PC-9 (cell line): ENCODE measurements around the gene MAK. TPM values are rescaled to one million over a fixed set of nuclear protein-coding genes. Genes with fewer than 3 reads are reported as not detected.

Source experiments
- BruUV-seq: library from RNA; stranded (reverse); fragments of 400-500 nt; replicated peaks from 2 replicates; lab custom pipeline; 2021; lab: Mats Ljungman, UMichigan
- CTCF ChIA-PET: fragments of 300-600 bp; sonication (Branson Sonifier 250); formaldehyde crosslinking; loops from one replicate; lab custom pipeline; 2022; ENCODE audit warnings: antibody characterized with exemption; lab: Charles Lee
- POLR2A ChIA-PET: fragments of 300-600 bp; sonication (Branson Sonifier 250); formaldehyde crosslinking; loops from one replicate; lab custom pipeline; 2022; ENCODE audit warnings: antibody characterized with exemption; ENCODE audit not compliant: unreplicated experiment; lab: Charles Lee
- DNase-seq, 2 experiments: peaks; one replicate each; pipeline versions ENCODE4 v3.0.0 to v3.0.0-alpha.2; 2015 to 2022; ENCODE audit warnings: mixed read lengths in 1 of 2
- H2AFZ ChIP-seq: fragments of 200-600 bp; sonication (generic); 2 replicates; pipeline ENCODE4 v1.8.1; 2017; ENCODE audit warnings: antibody characterized with exemption
- H3F3A ChIP-seq: fragments of 200-600 bp; sonication (generic); 2 replicates; pipeline ENCODE4 v1.8.1; 2017; ENCODE audit warnings: antibody characterized with exemption, mild to moderate bottlenecking, low read depth; ENCODE audit not compliant: insufficient read depth
- H3K27ac ChIP-seq: fragments of 200-600 bp; sonication (generic); 2 replicates; pipeline ENCODE4 v1.6.1; 2016; ENCODE audit warnings: mixed run types
- H3K27me3 ChIP-seq: fragments of 200-600 bp; sonication (generic); 2 replicates; pipeline ENCODE4 v1.6.1; 2016; ENCODE audit warnings: low read depth, mixed run types; ENCODE audit not compliant: insufficient read depth
- H3K36me3 ChIP-seq: fragments of 200-600 bp; sonication (generic); 2 replicates; pipeline ENCODE4 v1.6.1; 2016; ENCODE audit warnings: low read depth, mixed run types
- H3K4me1 ChIP-seq: fragments of 200-600 bp; sonication (generic); replicated peaks from 2 replicates; pipeline ENCODE4 v1.6.1; 2016; ENCODE audit warnings: mixed run types; ENCODE audit not compliant: insufficient read depth
- H3K4me2 ChIP-seq: fragments of 200-600 bp; sonication (generic); 2 replicates; pipeline ENCODE4 v1.6.1; 2017; ENCODE audit warnings: mixed run types
- H3K4me3 ChIP-seq: fragments of 200-600 bp; sonication (generic); 2 replicates; pipeline ENCODE4 v1.6.1; 2016; ENCODE audit warnings: mixed run types
- H3K79me2 ChIP-seq: fragments of 200-600 bp; sonication (generic); 2 replicates; pipeline ENCODE4 v1.6.1; 2017; ENCODE audit warnings: low read depth, mixed run types
- H3K9me2 ChIP-seq: fragments of 200-600 bp; sonication (generic); 2 replicates; pipeline ENCODE4 v1.8.1; 2017; ENCODE audit warnings: mild to moderate bottlenecking; ENCODE audit not compliant: insufficient read depth
- H3K9me3 ChIP-seq: fragments of 200-600 bp; sonication (generic); 2 replicates; pipeline ENCODE4 v1.8.1; 2016; ENCODE audit warnings: low read depth; ENCODE audit not compliant: insufficient read depth
- H4K20me1 ChIP-seq: fragments of 200-600 bp; sonication (generic); 2 replicates; pipeline ENCODE4 v1.8.1; 2017; ENCODE audit not compliant: insufficient read depth
- CTCF ChIP-seq: fragments of 200-600 bp; sonication (generic); conservative IDR thresholded peaks from 2 replicates; pipeline ENCODE4 v1.6.1; 2017; ENCODE audit warnings: mixed run types, antibody characterized with exemption, mild to moderate bottlenecking, moderate library complexity
- EZH2 ChIP-seq: fragments of 200-600 bp; sonication (generic); IDR thresholded peaks from 2 replicates; pipeline ENCODE4 v1.8.0; 2017; ENCODE audit warnings: antibody characterized with exemption, low read depth
- intact Hi-C: fragments of 100-400 bp; cut with micrococcal nuclease; formaldehyde crosslinking; loops from one replicate; pipeline ENCODE4 v1.10.0; 2022; ENCODE audit not compliant: unreplicated experiment
- total RNA-seq: library from RNA; stranded (reverse); gene quantifications from 2 replicates; pipeline ENCODE4 v1.2.3, GENCODE V29; 2021

MAK gene
- total RNA-seq, 1 experiment from 2014 or later: 1.6 TPM

- Histone ChIP-seq H3K27ac (no peak overlapping the region), H3F3A (no peaks in the 10 kb centered on the region), H3K4me3 (no peak overlapping the region), H4K20me1 (no peaks in the 10 kb centered on the region), H2AFZ (no peak overlapping the region), H3K36me3 (no peaks in the 10 kb centered on the region), H3K9me2 (no peaks in the 10 kb centered on the region), H3K79me2 (no peaks in the 10 kb centered on the region), H3K9me3 (no peaks in the 10 kb centered on the region), H3K4me1 (no peaks in the 10 kb centered on the region), H3K4me2 (no peak overlapping the region), H3K27me3 (no peaks in the 10 kb centered on the region)
- TF ChIP-seq CTCF (peak; percentile 52; the same call in 1 of the 2 replicates), EZH2 (no peak)
- intact Hi-C loops: no loop called here
- ChIA-PET POLR2A (interaction anchor here (0.7 kb wide), 1 partner anchor 16 kb away, joined by 14 read pairs; no protein-coding TSS in a partner anchor), CTCF (interaction anchor here (0.6 kb wide), 3 partner anchors 26 to 366 kb away, joined by 3 to 5 read pairs (median 5); no protein-coding TSS in a partner anchor)
- no TSS peak for BruUV-seq
- DNase-seq: no peak
These were observed 9.3 kb upstream of the MAK start for GRCh38 chr6:10847684-10848083.

- H4K20me1 ChIP-seq: no peaks in the 10 kb centered on the region
- BruUV-seq: no TSS peak
- H3K36me3 ChIP-seq: no peaks in the 10 kb centered on the region
- ChIA-PET CTCF (interaction anchor here (0.6 to 0.7 kb wide), 2 partner anchors 651 to 743 kb away, joined by 3 to 7 read pairs; no protein-coding TSS in a partner anchor), POLR2A (no interaction called here)
- H3K9me2 ChIP-seq: no peaks in the 10 kb centered on the region
- no peaks in the 10 kb centered on the region for H3K9me3 ChIP-seq
- intact Hi-C loops: no loop called here
- no peak overlapping the region for H2AFZ ChIP-seq
- no peak for DNase-seq
- H3F3A ChIP-seq: no peaks in the 10 kb centered on the region
- no peak overlapping the region for H3K27ac ChIP-seq
- TF ChIP-seq EZH2 (no peak), CTCF (no peak)
- H3K4me3 ChIP-seq: no peak overlapping the region
- H3K27me3 ChIP-seq: no peaks in the 10 kb centered on the region
- no peaks in the 10 kb centered on the region for H3K79me2 ChIP-seq
- H3K4me1 ChIP-seq: 0 out of 2 replicates have a peak, but pooled peaks cover 6% of the 10 kb centered on the region
- no peak overlapping the region for H3K4me2 ChIP-seq
These were observed 5.2 kb upstream of the MAK start for GRCh38 chr6:10843554-10843953.

- TSS peak; percentile 82 for BruUV-seq
These were observed 525 bp upstream of the MAK start for GRCh38 chr6:10838794-10839333.

More at GRCh38 chr6:10838794-10839333, 525 bp upstream of the MAK start:
- Histone ChIP-seq H3K9me3 (no peaks in the 10 kb centered on the region), H3K4me2 (peak overlapping the region; percentile 88), H4K20me1 (no peaks in the 10 kb centered on the region), H3K27me3 (no peaks in the 10 kb centered on the region), H3K4me3 (peak overlapping the region; percentile 84), H2AFZ (peak overlapping the region; percentile 98), H3F3A (peaks cover 5% of the 10 kb centered on the region; the same call in 1 of the 2 replicates), H3K36me3 (no peaks in the 10 kb centered on the region), H3K79me2 (no peaks in the 10 kb centered on the region), H3K9me2 (no peaks in the 10 kb centered on the region), H3K27ac (no peak overlapping the region), H3K4me1 (peaks cover 12% of the 10 kb centered on the region; the same call in 1 of the 2 replicates)
- TF ChIP-seq CTCF: no peak
- no peak for TF ChIP-seq EZH2
- DNase-seq: no peak
- intact Hi-C loops: loop anchor here (1.0 kb wide), 1 partner anchor 47 kb away; no protein-coding TSS in a partner anchor
- ChIA-PET CTCF (interaction anchor here (0.6 to 0.8 kb wide), 3 partner anchors 48 to 360 kb away, joined by 3 to 5 read pairs (median 3); partner anchors contain the start of gene SYCP2L), POLR2A (interaction anchor here (0.6 to 1.3 kb wide), 5 partner anchors 34 to 1485 kb away, joined by 3 to 6 read pairs (median 5); partner anchors contain the start of genes SYCP2L and TMEM14C)
